Hepatic stellate cell (primary cell): Measurements from ENCODE around the gene MOV10L1.
"Not testable (repeated sequence)": the region's sequence is repeated elsewhere in the genome, so short reads cannot be mapped to it uniquely, and the experiment has no call there.

ENCODE experiments used
- DNase-seq: peaks from one replicate; pipeline ENCODE4 v3.0.0; 2011; ENCODE audit warnings: low spot score

The MOV10L1 gene

GRCh38 chr22:50104141-50104544, 14.3 kb downstream of the MOV10L1 start:
- no peak for DNase-seq

GRCh38 chr22:50105208-50106100, 15.6 kb downstream of the MOV10L1 start:
- DNase-seq = no peak

- no peak for DNase-seq
Observed at GRCh38 chr22:50107529-50107928, 17.7 kb downstream of the MOV10L1 start.

- DNase-seq = no peak
Observed at GRCh38 chr22:50111056-50111455, 21.2 kb downstream of the MOV10L1 start.

DNA sequence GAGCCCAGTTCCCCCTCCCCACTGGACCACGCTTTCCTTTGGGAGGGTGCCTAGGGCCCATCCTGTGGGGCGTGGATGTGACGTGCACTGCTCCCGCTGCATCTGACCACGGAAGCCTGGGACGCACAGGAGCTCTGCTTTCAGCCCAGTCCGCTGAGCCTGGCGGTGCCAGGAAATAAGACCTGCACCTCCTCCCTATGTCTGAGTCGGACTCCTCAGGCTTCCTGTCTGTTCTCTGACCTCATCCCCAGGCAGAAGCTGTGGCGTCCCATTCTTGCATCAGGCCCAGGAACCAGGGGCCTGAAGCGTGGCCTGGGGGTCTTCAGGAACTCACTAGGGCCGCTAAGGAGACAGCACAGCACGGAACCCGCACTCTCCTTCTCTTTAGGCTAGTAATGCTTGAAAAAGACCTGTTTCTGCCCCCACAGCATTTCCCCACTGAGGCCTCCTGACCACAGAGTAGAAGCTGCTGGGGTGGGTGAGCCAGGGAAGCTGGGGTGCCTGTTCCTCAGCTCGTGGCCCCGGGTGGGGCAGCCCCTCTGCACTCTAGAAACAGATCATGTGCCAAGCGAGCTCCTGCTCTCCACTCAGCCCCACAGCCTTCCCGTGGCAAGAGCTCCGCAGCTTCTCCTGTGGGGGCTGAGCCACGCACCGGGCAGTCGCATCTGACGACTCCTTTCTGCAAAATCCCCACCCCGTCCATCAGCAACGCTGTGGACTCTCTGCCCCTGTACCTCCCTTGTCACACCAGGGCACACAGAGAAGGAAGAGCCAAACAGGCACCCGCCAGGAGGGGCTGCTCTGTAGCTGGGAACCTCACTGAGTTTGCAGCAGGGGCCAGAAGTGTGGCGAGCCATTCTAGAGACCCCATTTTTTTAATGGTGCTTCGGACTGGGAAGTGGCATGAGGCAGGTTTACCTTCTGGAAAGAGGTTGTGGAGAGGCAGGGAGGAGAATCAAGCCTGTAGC, 22.6 kb downstream of the MOV10L1 start:
- DNase-seq = peak; percentile 84

DNA sequence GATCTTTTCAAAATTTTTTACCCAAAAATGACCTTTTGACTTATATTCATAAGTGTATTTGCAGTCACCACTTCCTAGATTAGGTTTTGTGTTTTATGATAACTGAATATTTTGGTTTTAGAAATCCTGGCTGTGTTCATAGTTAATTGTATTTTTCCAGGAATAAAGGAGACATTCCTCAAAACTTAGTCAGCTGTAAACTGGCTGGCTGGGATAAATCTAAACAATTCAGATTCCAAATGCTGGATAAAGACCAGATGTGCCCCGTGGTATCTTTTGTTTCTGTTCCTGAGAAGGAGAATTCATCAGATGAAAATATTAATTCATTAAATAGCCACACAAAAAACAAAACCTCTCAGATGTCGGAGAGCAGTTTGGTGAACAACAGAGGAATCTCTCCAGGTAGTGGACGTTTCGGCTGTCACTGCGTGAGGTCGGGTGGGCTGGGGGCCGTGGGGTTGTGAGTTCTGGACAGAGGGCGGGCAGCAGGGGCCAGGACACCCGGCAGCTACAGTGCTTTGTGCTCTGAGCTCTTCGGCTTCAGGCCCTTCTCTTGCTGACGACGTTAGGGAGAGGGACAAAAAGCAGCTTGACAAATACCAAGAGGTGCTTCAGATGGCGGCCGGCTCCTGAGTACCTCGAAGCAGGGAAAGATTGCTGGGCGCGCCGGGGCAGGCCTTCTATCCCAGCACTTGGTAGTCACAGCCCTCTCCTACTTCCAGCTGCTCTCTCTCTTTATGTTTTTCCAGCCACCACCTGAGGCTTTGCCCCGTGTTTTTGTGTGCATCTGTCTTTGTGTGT, 24.6 kb downstream of the MOV10L1 start:
- peak; percentile 85 for DNase-seq

DNA sequence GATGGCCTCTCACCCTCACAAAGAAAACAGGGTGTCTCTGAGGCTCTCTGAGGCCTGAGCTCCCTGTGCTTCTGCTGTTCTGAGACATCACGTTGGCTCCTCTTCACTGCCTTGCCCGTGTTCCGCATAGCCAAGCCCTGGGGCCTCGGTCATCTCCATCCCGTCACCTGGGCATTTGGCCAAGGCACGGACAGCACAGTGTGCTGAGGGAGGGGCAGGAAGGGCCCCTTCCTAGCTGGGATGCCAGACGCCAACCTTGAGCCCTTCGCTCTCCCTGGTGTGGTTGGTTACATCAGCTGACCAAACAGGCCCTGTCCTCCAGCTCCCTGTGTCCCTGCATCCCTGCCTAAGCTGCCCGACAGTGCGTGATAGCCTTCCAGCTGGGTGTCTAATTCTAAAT, 25.9 kb downstream of the MOV10L1 start:
- DNase-seq = no peak

DNA sequence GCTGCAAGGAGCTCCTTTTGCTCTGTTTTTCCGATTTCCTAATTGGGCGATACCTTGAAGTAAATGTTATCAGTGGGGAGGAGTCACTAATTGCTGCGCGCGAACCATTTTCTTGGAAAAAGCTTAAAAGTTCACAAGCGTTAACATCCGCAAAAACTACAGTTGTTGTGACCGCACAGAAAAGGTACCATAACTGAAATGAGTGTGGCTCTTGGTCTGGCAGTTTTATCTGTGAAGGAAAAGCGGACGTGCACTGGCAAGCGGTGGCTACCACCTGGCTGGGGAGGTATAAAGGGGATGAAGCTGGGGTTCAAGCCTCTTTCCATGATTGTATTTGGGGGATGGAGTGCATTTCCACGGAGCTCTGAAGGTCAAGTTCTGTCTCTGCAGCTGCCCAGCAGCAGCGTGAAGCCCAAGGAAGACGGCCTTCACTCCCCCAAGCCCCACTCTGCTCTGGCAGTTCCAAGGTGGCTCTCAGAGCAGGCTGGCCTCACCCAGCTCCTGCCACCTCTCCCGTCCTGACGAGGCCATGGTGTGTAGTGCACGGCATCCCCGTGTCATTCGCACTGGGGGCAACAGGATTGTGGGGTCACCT, 27.5 kb downstream of the MOV10L1 start:
- no peak for DNase-seq

GRCh38 chr22:50118129-50118528, 28.3 kb downstream of the MOV10L1 start:
- no peak for DNase-seq

- DNase-seq = peak; percentile 93
Observed at GRCh38 chr22:50118557-50119168, 28.9 kb downstream of the MOV10L1 start.

- DNase-seq = no peak
Observed at GRCh38 chr22:50119169-50119767, 29.5 kb downstream of the MOV10L1 start.

DNA sequence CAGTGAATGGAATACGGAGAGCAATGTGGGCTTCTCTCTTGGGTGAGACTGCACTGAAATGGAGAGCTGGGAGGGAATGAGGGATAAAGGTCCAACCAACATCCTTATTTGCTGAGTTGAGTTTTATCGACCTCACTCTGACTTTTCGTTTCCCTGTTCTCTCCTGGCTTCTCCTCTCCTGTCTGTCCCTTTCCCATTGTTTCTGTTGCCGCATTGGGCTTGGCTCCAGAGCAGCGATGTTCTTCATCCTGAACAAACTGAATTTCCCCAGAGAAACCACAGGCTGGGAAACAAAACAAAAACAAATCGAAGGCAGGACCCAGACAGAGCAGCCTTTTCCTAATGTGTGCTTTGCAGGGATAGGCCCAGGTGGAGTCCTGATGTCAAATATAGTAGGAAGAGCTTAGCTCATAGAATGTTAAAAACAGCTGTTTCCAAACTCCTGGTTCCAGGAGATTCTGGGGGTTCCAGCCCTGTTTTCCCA, 30.0 kb downstream of the MOV10L1 start:
- DNase-seq = no peak

DNA sequence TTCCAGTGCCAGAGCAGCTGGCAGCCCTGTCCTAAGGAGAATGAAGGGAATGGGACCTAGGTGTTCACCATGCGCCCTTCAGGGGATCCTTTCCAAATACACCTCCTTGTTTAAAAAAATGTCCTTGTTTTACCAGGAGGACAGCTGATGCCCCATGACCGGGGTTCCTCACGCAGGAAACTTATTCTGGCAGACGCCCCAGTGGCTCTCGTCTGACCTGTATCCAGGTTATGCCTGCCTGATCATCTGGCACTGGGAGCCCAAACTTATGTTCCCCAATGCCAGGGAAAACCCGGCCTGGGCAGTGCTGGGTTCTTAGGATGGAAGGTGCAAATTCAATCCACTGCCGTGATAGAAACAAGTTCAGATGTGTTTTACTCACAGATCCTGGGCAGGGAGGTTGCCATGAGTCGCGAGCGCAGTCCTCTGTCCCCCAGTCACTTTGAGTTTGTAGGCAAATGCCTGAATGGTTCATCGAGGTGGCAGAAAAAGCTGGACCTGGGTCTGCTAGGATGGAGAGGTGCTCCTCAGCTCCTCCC, 31.5 kb downstream of the MOV10L1 start:
- no peak for DNase-seq

- DNase-seq = no peak
Observed at GRCh38 chr22:50123119-50123518, 33.3 kb downstream of the MOV10L1 start.

- DNase-seq = no peak
Observed at GRCh38 chr22:50125029-50125428, 35.2 kb downstream of the MOV10L1 start.

DNA sequence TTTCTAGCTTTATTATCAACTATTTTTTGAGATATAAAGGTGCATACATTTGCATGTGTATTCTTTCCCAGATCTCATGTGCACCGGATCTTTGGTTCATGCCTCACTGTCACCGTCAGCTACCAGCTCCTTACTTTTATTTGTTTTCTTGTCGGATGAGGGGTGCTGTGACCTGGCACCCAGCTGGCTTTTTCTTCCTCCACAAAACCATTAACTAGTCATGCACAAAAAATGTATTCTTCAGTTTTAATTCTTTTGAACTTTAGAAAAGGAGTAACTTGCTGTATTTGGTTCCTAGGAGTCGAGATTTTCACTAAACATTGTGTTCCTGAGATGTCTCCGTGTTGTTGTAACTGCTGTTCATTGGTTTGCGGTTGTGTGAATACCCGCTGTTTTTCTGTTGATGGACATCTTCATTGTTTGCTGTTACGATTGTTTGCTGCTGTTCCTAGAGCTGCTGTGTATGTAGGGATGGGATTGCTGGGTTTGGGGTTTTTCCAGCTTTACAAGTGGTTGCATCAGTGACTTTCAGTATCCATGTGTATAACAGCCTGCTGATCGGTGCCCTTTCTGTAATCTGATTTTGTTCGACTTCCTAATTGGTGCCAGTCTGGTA, 39.4 kb downstream of the MOV10L1 start:
- no peak for DNase-seq

DNA sequence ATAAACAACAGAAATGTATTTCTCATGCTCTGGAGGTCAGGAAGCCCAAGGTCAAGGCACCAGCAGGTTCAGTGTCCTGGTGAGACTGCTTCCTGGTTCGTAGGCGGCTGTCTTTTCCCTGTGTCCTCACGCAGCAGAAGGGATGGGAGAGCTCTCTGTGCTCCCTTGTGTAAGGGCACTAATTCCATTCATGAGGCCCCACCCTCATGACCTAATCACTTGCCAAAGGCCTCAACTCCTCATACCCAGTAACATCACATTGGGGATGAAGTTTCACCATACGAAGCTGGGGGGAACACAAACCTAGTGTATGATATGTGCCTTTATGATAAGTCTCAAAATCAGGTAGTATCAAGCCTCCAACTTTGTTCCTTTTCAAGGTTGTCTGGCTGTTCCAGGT, 42.1 kb downstream of the MOV10L1 start:
- no peak for DNase-seq

- no peak for DNase-seq
Observed at GRCh38 chr22:50134481-50134880, 44.7 kb downstream of the MOV10L1 start.

DNA sequence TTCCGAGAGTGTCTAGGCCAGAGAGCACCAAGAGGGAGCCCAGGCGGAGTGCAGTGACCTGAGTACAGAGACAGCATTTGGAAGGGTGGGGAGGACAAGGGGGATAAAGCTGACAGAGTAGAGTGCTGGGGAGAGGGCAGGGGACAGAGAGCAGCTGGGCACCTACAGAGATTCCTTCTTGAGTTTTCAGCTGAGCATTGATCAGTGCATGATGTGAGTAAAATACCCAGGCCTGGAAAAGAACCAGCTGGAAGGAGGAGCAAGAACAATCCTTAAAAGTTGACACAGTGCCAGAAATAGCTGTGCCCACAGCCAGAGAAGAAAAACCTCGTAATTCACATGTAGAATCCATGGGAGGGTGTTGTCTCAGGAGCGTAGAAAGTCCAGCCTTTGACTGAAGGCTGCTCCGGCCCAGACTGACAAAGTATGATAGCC, 46.8 kb downstream of the MOV10L1 start:
- DNase-seq = no peak

DNA sequence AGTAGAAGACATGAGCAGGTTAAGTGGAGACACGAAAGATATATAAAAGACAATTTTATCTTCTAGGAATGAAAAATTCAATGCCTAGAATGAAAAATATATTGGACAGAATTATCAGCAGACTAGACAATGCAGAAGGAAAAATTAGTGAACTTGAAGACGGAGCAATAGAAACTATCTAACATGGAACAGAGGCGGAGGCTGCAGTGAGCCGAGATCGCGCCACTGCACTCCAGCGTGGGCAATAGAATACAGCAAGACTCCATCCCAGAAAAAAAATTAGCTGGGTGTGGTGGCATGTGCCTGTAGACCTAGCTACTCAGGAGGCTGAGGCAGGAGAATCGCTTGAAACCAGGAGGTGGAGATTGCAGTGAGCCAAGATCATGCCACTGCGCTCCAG, 47.5 kb downstream of the MOV10L1 start:
- DNase-seq = not testable (repeated sequence)
